ENCODE measurements around the gene RHOV. TPM values are rescaled to one million over a fixed set of nuclear protein-coding genes. Genes with fewer than 3 reads are reported as not detected.

Gene RHOV
- total RNA-seq, 2 donors from 2014 or later = 5.9 to 11.7 TPM

DNA sequence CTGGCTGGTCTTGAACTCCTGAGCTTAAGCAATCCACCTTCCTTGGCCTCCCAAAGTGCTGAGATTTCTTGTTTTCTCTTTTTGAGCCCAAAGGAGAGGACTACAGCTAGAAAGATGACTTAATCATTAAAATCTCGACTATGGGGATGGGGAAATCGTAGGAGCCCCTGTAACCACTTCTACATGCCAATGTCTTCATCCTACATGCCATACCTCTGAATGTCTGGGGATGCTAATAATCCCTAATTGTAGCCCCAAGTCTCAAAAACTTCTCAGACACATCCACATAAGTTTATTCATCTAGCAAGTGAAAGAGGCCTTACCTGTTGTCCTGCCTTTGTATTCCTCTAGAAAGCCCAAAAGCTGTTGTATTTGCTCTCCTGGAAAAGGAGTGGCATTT is 3.7 kb upstream of the RHOV start:
- no peak overlapping the region for H3K27ac ChIP-seq
- H3K4me1 ChIP-seq (replicated peaks) = no peaks in the 10 kb centered on the region
- DNase-seq (ENCODE audit: low spot score) = no peak
- 85% methylated on average over 2 of the region's 2 CpGs for WGBS
- no peaks in the 10 kb centered on the region for H3K9me3 ChIP-seq
- H3K27me3 ChIP-seq (replicated peaks; ENCODE audit: insufficient read depth) = no peaks in the 10 kb centered on the region
- H3K4me3 ChIP-seq = no peak overlapping the region
- TF ChIP-seq, protein P1, sequence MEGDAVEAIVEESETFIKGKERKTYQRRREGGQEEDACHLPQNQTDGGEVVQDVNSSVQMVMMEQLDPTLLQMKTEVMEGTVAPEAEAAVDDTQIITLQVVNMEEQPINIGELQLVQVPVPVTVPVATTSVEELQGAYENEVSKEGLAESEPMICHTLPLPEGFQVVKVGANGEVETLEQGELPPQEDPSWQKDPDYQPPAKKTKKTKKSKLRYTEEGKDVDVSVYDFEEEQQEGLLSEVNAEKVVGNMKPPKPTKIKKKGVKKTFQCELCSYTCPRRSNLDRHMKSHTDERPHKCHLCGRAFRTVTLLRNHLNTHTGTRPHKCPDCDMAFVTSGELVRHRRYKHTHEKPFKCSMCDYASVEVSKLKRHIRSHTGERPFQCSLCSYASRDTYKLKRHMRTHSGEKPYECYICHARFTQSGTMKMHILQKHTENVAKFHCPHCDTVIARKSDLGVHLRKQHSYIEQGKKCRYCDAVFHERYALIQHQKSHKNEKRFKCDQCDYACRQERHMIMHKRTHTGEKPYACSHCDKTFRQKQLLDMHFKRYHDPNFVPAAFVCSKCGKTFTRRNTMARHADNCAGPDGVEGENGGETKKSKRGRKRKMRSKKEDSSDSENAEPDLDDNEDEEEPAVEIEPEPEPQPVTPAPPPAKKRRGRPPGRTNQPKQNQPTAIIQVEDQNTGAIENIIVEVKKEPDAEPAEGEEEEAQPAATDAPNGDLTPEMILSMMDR (IDR thresholded peaks at IDR 0.05) = no peak
- TF ChIP-seq POLR2AphosphoS5 (IDR thresholded peaks at IDR 0.05) (no peak), POLR2A (IDR thresholded peaks at IDR 0.05) (no peak)
- no peaks in the 10 kb centered on the region for H3K36me3 ChIP-seq
- intact Hi-C loops (cut with DNase I) = no loop called here

DNA sequence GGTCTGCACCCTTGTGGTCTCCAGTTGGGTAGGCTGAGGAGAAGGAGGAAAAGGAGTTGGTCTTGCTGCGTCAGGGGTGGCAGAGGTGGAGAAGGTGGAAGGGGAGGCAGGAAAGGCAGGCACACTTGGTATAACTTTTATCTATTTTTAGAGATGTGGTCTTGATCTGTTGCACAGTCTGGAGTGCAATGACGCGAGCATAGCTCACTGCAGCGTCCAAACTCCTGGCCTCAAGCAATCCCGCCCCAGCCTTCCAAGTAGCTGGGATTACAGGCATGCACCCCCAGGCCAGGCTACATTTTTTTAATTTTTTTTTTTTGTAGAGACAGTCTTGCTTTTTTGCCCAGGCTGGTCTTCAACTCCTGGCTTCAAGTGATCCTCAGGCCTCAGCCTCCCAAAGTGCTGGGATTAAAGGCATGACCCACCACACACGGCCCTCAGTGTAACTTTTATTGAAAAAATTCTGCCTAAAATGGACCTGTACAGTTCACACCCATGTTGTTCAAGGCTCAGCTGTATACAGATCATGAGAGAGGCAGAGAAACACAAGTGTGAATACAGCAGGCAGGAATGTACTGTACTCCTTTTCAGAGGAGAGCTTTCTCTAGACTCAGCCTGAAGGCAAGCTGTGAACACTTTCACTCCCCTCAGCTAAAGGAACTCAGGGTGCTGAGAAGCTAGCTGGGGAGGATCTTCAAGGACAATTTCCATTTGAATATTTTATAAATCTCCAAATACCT is 2.1 kb upstream of the RHOV start:
- intact Hi-C loops (cut with DNase I) = no loop called here
- no peaks in the 10 kb centered on the region for H3K9me3 ChIP-seq

DNA sequence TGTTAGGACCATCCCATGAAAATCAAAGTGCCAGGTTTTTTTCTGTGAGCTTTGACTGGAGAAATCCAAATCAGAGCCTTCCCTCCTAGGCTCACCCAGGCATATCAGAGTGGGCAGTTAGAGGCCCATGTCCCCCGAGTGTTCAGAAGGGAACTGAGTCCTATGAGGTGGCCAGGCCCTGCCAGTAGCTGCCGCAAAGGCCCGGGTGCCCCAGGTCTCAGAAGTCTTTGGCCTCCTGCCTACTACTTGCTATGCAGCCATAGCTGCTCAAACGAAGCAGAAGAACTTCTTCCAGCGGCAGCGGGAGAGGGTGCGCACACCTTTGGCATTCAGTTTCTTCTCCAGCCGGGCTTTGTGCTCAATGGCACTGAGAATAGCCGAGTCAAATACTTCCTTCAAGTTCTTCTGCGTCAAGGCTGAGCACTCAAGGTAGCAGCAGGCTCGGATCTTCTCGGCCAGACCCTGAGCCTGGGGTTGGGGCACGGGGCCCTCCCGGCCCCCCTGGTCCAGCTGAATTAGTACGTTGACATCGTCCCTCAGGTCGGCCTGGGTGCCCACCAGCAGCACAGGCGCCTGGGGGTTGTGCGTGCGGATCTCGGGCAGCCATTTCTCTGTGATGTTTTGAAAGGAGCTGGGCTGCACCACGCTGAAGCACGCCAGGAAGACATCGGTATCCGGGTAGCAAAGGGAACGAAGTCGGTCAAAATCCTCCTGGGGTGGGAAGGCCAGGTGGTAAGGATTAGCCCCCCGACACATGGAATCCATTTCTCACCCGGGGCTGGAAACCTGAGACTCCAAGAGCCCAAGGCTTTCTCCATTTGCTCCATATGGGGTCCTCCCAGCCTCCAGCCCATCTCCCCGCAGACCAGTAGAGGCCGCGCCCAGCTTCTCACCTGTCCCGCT is 992 bp downstream of the RHOV start:
- no peaks in the 10 kb centered on the region for H3K27me3 ChIP-seq (replicated peaks; ENCODE audit: insufficient read depth)
- no peak for DNase-seq (ENCODE audit: low spot score)
- peak overlapping the region; percentile 45 to 51 for H3K4me3 ChIP-seq
- no peaks in the 10 kb centered on the region for H3K9me3 ChIP-seq
- H3K27ac ChIP-seq = peak overlapping the region; percentile 73 to 82
- TF ChIP-seq, protein P1 (IDR thresholded peaks at IDR 0.05) = no peak
- peak; percentile 6 for TF ChIP-seq POLR2A (IDR thresholded peaks at IDR 0.05)
- no peaks in the 10 kb centered on the region for H3K36me3 ChIP-seq
- intact Hi-C loops (cut with DNase I) = no loop called here
- WGBS = 56% methylated on average over 33 of the region's 33 CpGs
- H3K4me1 ChIP-seq (replicated peaks) = peaks cover 4% of the 10 kb centered on the region

More for the DNA sequence above, 2.1 kb upstream of the RHOV start:
- peaks cover 4% of the 10 kb centered on the region for H3K4me1 ChIP-seq (replicated peaks)
- WGBS = 93% methylated on average over 6 of the region's 6 CpGs
- no peaks in the 10 kb centered on the region for H3K36me3 ChIP-seq
- H3K27me3 ChIP-seq (replicated peaks; ENCODE audit: insufficient read depth) = no peaks in the 10 kb centered on the region
- no peak overlapping the region for H3K4me3 ChIP-seq
- no peak overlapping the region for H3K27ac ChIP-seq
- DNase-seq (ENCODE audit: low spot score) = no peak
- TF ChIP-seq POLR2A (IDR thresholded peaks at IDR 0.05) = no peak
- TF ChIP-seq POLR2AphosphoS5 (IDR thresholded peaks at IDR 0.05) = no peak
- TF ChIP-seq, protein P1 (IDR thresholded peaks at IDR 0.05) = no peak

DNA sequence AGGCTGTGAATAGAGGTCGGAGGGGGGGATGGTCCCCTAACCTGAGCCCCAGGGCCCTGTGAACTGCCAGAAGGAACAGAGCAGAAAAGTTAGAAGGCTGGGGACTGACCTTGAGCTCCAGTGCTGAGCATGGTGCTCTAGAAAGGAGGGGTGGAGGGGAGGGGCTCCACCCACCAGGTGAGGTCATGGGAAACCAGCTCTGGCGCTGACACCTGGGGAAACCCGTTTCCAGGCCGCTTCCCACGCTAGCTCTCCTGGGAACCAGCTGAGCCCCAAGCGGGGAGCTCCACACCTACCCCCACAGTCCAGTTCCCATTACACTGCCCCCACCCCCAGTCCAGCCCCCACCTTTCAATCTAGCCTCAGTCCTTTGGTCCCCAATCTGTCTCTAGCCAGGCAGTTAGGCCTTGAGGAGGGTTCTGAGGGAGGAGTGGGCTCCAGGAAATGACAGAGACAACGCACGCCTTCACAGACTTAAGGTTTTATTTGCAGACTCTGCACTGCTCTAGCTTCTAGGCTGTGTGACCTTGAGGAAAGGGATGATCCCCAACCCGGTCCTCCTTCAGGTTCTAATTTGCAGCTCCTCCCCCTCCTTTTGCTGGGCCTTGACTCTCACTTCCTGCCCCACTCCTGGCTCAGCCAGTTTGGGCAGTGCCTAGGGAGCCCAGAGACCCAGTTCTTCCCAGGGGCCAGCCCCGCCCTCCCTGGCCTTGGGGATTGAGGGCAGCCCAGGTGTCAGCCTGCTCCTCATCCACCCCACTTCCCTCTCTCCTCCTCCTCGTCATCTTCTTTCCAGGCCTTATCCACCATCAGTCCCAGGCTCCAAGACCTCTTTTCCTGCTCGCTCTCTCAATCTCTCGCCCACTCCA is 2.1 kb downstream of the RHOV start:
- peak overlapping the region; percentile 64 to 82 for H3K27ac ChIP-seq
- DNase-seq (ENCODE audit: low spot score) = peak; percentile 82
- no peak overlapping the region for H3K4me3 ChIP-seq
- intact Hi-C loops (cut with DNase I) = no loop called here
- peaks cover 4% of the 10 kb centered on the region for H3K4me1 ChIP-seq (replicated peaks)
- no peaks in the 10 kb centered on the region for H3K27me3 ChIP-seq (replicated peaks; ENCODE audit: insufficient read depth)
- H3K36me3 ChIP-seq = no peaks in the 10 kb centered on the region
- TF ChIP-seq POLR2AphosphoS5 (IDR thresholded peaks at IDR 0.05) (peak; percentile 27), POLR2A (IDR thresholded peaks at IDR 0.05) (peak; percentile 19)
- TF ChIP-seq, protein P1 (IDR thresholded peaks at IDR 0.05) = no peak
- WGBS = 65% methylated on average over 13 of the region's 13 CpGs
- H3K9me3 ChIP-seq = no peaks in the 10 kb centered on the region

Measured in prostate gland (tissue), 2 donors.